IMR-90 (cell line): Measurements from ENCODE around the gene EFCAB9. TPM values are rescaled to one million over a fixed set of nuclear protein-coding genes. Genes with fewer than 3 reads are reported as not detected.

Experiments used
- ATAC-seq: fragments of 200-7000 bp; cut with Tn5 transposase; 2 replicates; pipeline ENCODE4 v1.9.1; 2020; ENCODE audit warnings: low read depth, mild to moderate bottlenecking, moderate library complexity
- BruUV-seq: library from RNA; stranded (reverse); fragments of 400-500 nt; replicated peaks from 2 replicates; lab custom pipeline; 2021; lab: Mats Ljungman, UMichigan
- CTCF ChIA-PET: fragments of 300-600 bp; formaldehyde crosslinking; extraction: SDS; loops from one replicate; lab custom pipeline; 2021; ENCODE audit warnings: antibody characterized with exemption; lab: Yijun Ruan, JAX
- POLR2A ChIA-PET: fragments of 300-600 bp; sonication (Branson Sonifier 250); formaldehyde crosslinking; loops from one replicate; lab custom pipeline; 2022; ENCODE audit warnings: antibody characterized with exemption; ENCODE audit not compliant: unreplicated experiment; lab: Charles Lee
- DNase-seq: peaks from one replicate; pipeline ENCODE4 v3.0.0; 2013
- H2AFZ ChIP-seq: replicated peaks from 2 replicates; pipeline ENCODE3; 2013; ENCODE audit warnings: low read length, mild to moderate bottlenecking; ENCODE audit not compliant: poor library complexity
- H2AK5ac ChIP-seq: 2 replicates; pipeline ENCODE4 v1.6.1; 2013; ENCODE audit warnings: low read depth, low read length, inconsistent platforms
- H2AK9ac ChIP-seq: replicated peaks from 2 replicates; pipeline ENCODE3; 2013; ENCODE audit warnings: mild to moderate bottlenecking, low read depth, low read length, moderate library complexity; ENCODE audit not compliant: poor library complexity
- H2BK120ac ChIP-seq: 2 replicates; pipeline ENCODE4 v1.6.1; 2013; ENCODE audit warnings: low read depth, low read length, inconsistent platforms
- H2BK15ac ChIP-seq: 3 replicates; pipeline ENCODE4 v1.6.1; 2013; ENCODE audit warnings: low read depth, low read length, inconsistent platforms
- H2BK20ac ChIP-seq: 2 replicates; pipeline ENCODE4 v1.6.1; 2013; ENCODE audit warnings: low read depth, mild to moderate bottlenecking, inconsistent platforms, low read length, moderate library complexity
- H2BK5ac ChIP-seq: 2 replicates; pipeline ENCODE4 v1.6.1; 2013; ENCODE audit warnings: mild to moderate bottlenecking, low read depth, low read length, inconsistent platforms; ENCODE audit not compliant: poor library complexity, severe bottlenecking
- H3K14ac ChIP-seq: replicated peaks from 2 replicates; pipeline ENCODE4 v1.6.1; 2013; ENCODE audit warnings: low read depth, low read length, inconsistent platforms
- H3K18ac ChIP-seq: 2 replicates; pipeline ENCODE4 v1.6.1; 2013; ENCODE audit warnings: low read depth, low read length, control low read depth
- H3K23ac ChIP-seq: 2 replicates; pipeline ENCODE4 v1.6.1; 2013; ENCODE audit warnings: low read depth, low read length, inconsistent platforms
- H3K27ac ChIP-seq: 2 replicates; pipeline ENCODE4 v1.5.1; 2013; ENCODE audit warnings: mild to moderate bottlenecking, control low read depth, low read length; ENCODE audit not compliant: insufficient read depth
- H3K27me3 ChIP-seq: 2 replicates; pipeline ENCODE4 v1.6.1; 2013; ENCODE audit warnings: low read length; ENCODE audit not compliant: control insufficient read depth, insufficient read depth
- H3K36me3 ChIP-seq: 2 replicates; pipeline ENCODE4 v1.6.1; 2013; ENCODE audit warnings: low read length, mixed read lengths; ENCODE audit not compliant: control insufficient read depth, insufficient read depth
- H3K4ac ChIP-seq: 2 replicates; pipeline ENCODE4 v1.6.1; 2013; ENCODE audit warnings: low read depth, low read length, inconsistent platforms
- H3K4me1 ChIP-seq: 2 replicates; pipeline ENCODE4 v1.6.1; 2013; ENCODE audit warnings: low read length, mixed read lengths; ENCODE audit not compliant: control insufficient read depth, insufficient read depth
- H3K4me2 ChIP-seq: 2 replicates; pipeline ENCODE4 v1.6.1; 2013; ENCODE audit warnings: low read depth, mild to moderate bottlenecking, control low read depth, low read length, moderate library complexity
- H3K4me3 ChIP-seq: 2 replicates; pipeline ENCODE4 v1.5.1; 2013; ENCODE audit warnings: low read depth, mild to moderate bottlenecking, control low read depth, low read length, moderate library complexity; ENCODE audit not compliant: insufficient read depth
- H3K56ac ChIP-seq: 2 replicates; pipeline ENCODE4 v1.6.1; 2013; ENCODE audit warnings: low read length, inconsistent platforms; ENCODE audit not compliant: insufficient read depth; ENCODE audit errors: extremely low read depth
- H3K79me1 ChIP-seq, 2 experiments: 2 replicates each; pipeline ENCODE4 v1.6.1; 2013; ENCODE audit warnings: low read length in 2 of 2, inconsistent platforms in 1 of 2, low read depth in 1 of 2
- H3K9ac ChIP-seq: 2 replicates; pipeline ENCODE4 v1.6.1; 2013; ENCODE audit warnings: low read depth, low read length, control low read depth
- H3K9me1 ChIP-seq: 2 replicates; pipeline ENCODE4 v1.6.1; 2013; ENCODE audit warnings: low read length, inconsistent platforms; ENCODE audit not compliant: insufficient read depth
- H3K9me3 ChIP-seq: 2 replicates; pipeline ENCODE4 v1.6.1; 2013; ENCODE audit warnings: low read length; ENCODE audit not compliant: control insufficient read depth, insufficient read depth
- H4K20me1 ChIP-seq: 2 replicates; pipeline ENCODE4 v1.6.1; 2013; ENCODE audit warnings: low read length, inconsistent platforms; ENCODE audit not compliant: insufficient read depth
- H4K5ac ChIP-seq: 2 replicates; pipeline ENCODE4 v1.6.1; 2013; ENCODE audit warnings: mild to moderate bottlenecking, low read depth, low read length, control low read depth
- H4K8ac ChIP-seq, 2 experiments: 2 replicates each; pipeline ENCODE4 v1.6.1; 2013; ENCODE audit warnings: low read depth in 2 of 2, low read length in 2 of 2, control low read depth in 1 of 2, inconsistent platforms in 1 of 2
- H4K91ac ChIP-seq: 2 replicates; pipeline ENCODE4 v1.6.1; 2013; ENCODE audit warnings: low read depth, low read length, inconsistent platforms; ENCODE audit not compliant: insufficient read depth
- BHLHE40 ChIP-seq: fragments of 150-350 bp; IDR thresholded peaks from 2 replicates; pipeline ENCODE4 v1.6.1; 2016; ENCODE audit warnings: mild to moderate bottlenecking, low read depth, low read length
- CEBPB ChIP-seq: IDR thresholded peaks from 2 replicates; pipeline ENCODE4 v1.6.1; 2012; ENCODE audit warnings: low read depth, low read length, improper control_type of control experiment
- CHD1 ChIP-seq: IDR thresholded peaks from 2 replicates; pipeline ENCODE4 v1.6.1; 2012; ENCODE audit warnings: low read depth, low read length, improper control_type of control experiment
- CTCF ChIP-seq: conservative IDR thresholded peaks from 2 replicates; pipeline ENCODE4 v1.5.1; 2012; ENCODE audit warnings: mild to moderate bottlenecking, low read depth, low read length, improper control_type of control experiment
- ELK1 ChIP-seq: fragments of 150-350 bp; IDR thresholded peaks from 2 replicates; pipeline ENCODE4 v1.6.1; 2016; ENCODE audit warnings: low read depth, mild to moderate bottlenecking, low read length, moderate library complexity, borderline replicate concordance
- FOS ChIP-seq: fragments of 150-350 bp; IDR thresholded peaks from 2 replicates; pipeline ENCODE4 v1.6.1; 2016; ENCODE audit warnings: low read depth, low read length
- MAFK ChIP-seq: IDR thresholded peaks from 2 replicates; pipeline ENCODE4 v1.6.1; 2012; ENCODE audit warnings: low read depth, low read length, improper control_type of control experiment
- MAZ ChIP-seq: IDR thresholded peaks from 2 replicates; pipeline ENCODE4 v1.6.1; 2012; ENCODE audit warnings: low read depth, mild to moderate bottlenecking, low read length, improper control_type of control experiment, moderate library complexity, borderline replicate concordance
- MXI1 ChIP-seq: IDR thresholded peaks from 2 replicates; pipeline ENCODE4 v1.6.1; 2012; ENCODE audit warnings: low read depth, mild to moderate bottlenecking, low read length, moderate library complexity, borderline replicate concordance
- NFE2L2 ChIP-seq: fragments of 150-350 bp; IDR thresholded peaks from 2 replicates; pipeline ENCODE4 v1.6.1; 2016; ENCODE audit warnings: low read depth, mild to moderate bottlenecking, low read length
- POLR2A ChIP-seq: IDR thresholded peaks from 2 replicates; pipeline ENCODE4 v1.6.1; 2012; ENCODE audit warnings: mild to moderate bottlenecking, low read depth, low read length
- RAD21 ChIP-seq: IDR thresholded peaks from 2 replicates; pipeline ENCODE4 v1.6.1; 2012; ENCODE audit warnings: low read length, improper control_type of control experiment
- RCOR1 ChIP-seq: IDR thresholded peaks from 2 replicates; pipeline ENCODE4 v1.6.1; 2012; ENCODE audit warnings: mild to moderate bottlenecking, low read length, improper control_type of control experiment; ENCODE audit not compliant: insufficient replicate concordance
- RFX5 ChIP-seq: IDR thresholded peaks from 2 replicates; pipeline ENCODE4 v1.8.0; 2012; ENCODE audit warnings: low read depth, mild to moderate bottlenecking, low read length, moderate library complexity
- SMC3 ChIP-seq: fragments of 150-350 bp; IDR thresholded peaks from 2 replicates; pipeline ENCODE4 v1.6.1; 2016; ENCODE audit warnings: low read depth, mild to moderate bottlenecking, antibody characterized with exemption, low read length, moderate library complexity
- USF2 ChIP-seq: fragments of 150-350 bp; IDR thresholded peaks from 2 replicates; pipeline ENCODE4 v1.6.1; 2017; ENCODE audit warnings: mild to moderate bottlenecking, antibody characterized with exemption, low read length, low read depth
- WGBS, 2 experiments: methylation state at CpG; one replicate each; pipeline versions ENCODE4 v1.1.5 to v1.1.7; 2013; ENCODE audit warnings: missing lambda C conversion rate in 2 of 2; ENCODE audit not compliant: insufficient read length in 1 of 2; ENCODE audit errors: extremely low coverage in 2 of 2; 5-methylcytosine and 5-hydroxymethylcytosine counted together
- dilution Hi-C: fragments of 300-500 bp; cut with HindIII; formaldehyde crosslinking; loops from one replicate; pipeline ENCODE4 v1.14.3; 2018; ENCODE audit warnings: low sequenced_read_pairs; ENCODE audit not compliant: unreplicated experiment
- in situ Hi-C: fragments of 300-500 bp; cut with MboI; formaldehyde crosslinking; loops from 3 replicates; pipeline ENCODE4 v1.14.3; 2019; ENCODE audit warnings: low sequenced_read_pairs, inconsistent platforms, mixed read lengths
- intact Hi-C: fragments of 100-400 bp; cut with micrococcal nuclease; formaldehyde crosslinking; loops from 2 replicates; pipeline ENCODE4 v1.10.0; 2022
- polyA plus RNA-seq, 3 experiments: library from polyadenylated mRNA; depleted of rRNA; stranded (reverse); fragments of >200 nt; gene quantifications; 2 replicates each; pipeline ENCODE4 v1.2.3, GENCODE V29; 2012; ENCODE audit warnings: low replicate concordance in 1 of 3
- total RNA-seq: library from RNA; depleted of rRNA; stranded (reverse); fragments of >200 nt; gene quantifications from 2 replicates; pipeline ENCODE4 v1.2.3, GENCODE V29; 2012

The EFCAB9 gene
- total and polyA plus RNA-seq, 2 of the 4 experiments (the other 2 are of a cell fraction), result not detected

DNA sequence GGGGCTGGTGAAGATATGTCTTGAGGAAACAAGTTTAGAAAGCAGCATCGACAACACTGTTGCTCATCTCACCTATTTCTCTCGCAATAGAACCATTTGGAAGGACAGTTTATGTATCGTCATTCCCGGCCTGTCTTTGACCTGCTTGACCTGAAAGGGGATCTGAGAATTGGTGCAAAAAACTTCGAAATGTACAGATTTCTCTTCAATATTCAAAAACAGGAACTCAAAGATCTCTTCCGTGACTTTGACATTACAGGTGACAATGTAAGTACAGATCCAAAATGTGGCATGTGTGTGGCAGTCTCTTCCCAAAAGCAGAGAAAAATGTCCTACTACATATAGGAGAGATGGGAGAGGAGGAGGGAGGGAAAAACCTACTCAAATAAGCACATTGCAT lies 6.5 kb downstream of the EFCAB9 start:
- Histone ChIP-seq H4K91ac (no peak overlapping the region), H3K9ac (no peak overlapping the region), H3K27ac (no peak overlapping the region), H3K4me3 (no peak overlapping the region), H3K14ac (no peak overlapping the region), H2BK120ac (no peak overlapping the region), H3K79me1 (peaks cover 3 to 8% of the 10 kb centered on the region in 2 experiments; a peak in 3 of 4 replicates), H3K4me2 (no peak overlapping the region), H2BK20ac (no peak overlapping the region), H4K8ac (no peak overlapping the region), H2AFZ (no peak overlapping the region), H3K23ac (no peak overlapping the region), H3K18ac (no peak overlapping the region), H3K4ac (no peak overlapping the region), H3K4me1 (no peaks in the 10 kb centered on the region), H3K27me3 (no peaks in the 10 kb centered on the region), H4K5ac (no peak overlapping the region), H3K56ac (no peak overlapping the region), H3K9me3 (no peaks in the 10 kb centered on the region), H2AK9ac (no peak overlapping the region), H4K20me1 (no peaks in the 10 kb centered on the region), H3K36me3 (no peaks in the 10 kb centered on the region), H2AK5ac (no peak overlapping the region), H3K9me1 (0 out of 2 replicates have a peak, but pooled peaks cover 8% of the 10 kb centered on the region), H2BK5ac (no peak overlapping the region), H2BK15ac (no peak overlapping the region)
- dilution Hi-C loops (no loop called here), in situ Hi-C loops (no loop called here), intact Hi-C loops (no loop called here)
- DNase-seq, result no peak
- WGBS, 2 experiments, result no CpG with 5 or more reads among the region's 6 CpGs
- CTCF ChIA-PET, result no interaction called here
- BruUV-seq, result no TSS peak
- no peak for TF ChIP-seq FOS
- no peak for TF ChIP-seq SMC3
- TF ChIP-seq ELK1, result no peak
- no peak for TF ChIP-seq CTCF
- no peak for TF ChIP-seq RCOR1
- no peak for TF ChIP-seq CEBPB
- TF ChIP-seq RAD21, result no peak
- no peak for TF ChIP-seq POLR2A
- no peak for TF ChIP-seq CHD1
- TF ChIP-seq BHLHE40, result no peak
- TF ChIP-seq MAFK, result no peak
- TF ChIP-seq USF2, result no peak
- no peak for TF ChIP-seq MAZ
- TF ChIP-seq NFE2L2, result no peak
- TF ChIP-seq RFX5, result no peak
- TF ChIP-seq MXI1, result no peak
- POLR2A ChIA-PET, result no interaction called here
- no peak for ATAC-seq
